GM19099 (cell line): ENCODE results near the gene RBM4.

Experiments used
- POLR2A ChIP-seq: IDR thresholded peaks from 3 replicates; pipeline ENCODE4 v1.6.1; 2011; ENCODE audit warnings: low read depth; ENCODE audit not compliant: insufficient read length; ENCODE audit errors: extremely low read depth

Gene RBM4

DNA sequence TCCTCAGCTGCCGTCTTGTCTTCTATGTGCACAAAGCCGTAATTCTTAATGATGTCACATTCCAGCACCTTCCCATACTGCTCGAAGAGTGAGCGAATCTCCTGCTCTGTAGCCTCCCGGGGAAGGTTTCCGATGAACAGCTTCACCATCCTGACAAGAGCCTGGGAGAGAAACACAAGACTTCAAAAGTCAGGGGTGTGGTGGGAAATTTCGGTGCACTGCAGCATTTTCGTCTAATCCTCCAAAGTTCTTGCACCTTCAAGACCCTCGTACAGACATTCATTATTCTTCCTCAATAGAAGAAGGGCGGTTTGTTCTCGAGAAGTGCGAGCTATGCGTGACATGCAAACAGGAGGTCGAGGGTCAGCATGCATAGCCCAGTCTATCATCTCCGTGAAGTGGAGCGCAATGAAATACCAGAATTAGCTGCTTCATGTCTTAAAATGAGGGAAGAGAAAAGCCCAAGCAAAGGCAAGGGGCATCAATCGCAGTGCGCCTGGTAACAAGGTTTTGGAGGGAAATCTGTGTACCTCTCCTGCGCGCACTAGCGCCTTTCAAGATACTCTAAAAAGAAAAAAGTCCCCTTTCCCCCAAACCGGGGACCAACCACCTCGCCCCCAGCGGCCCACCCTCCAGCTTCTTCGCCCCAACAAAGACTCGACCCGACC, 38.6 kb downstream of the RBM4 start:
- TF ChIP-seq POLR2A: no peak

DNA sequence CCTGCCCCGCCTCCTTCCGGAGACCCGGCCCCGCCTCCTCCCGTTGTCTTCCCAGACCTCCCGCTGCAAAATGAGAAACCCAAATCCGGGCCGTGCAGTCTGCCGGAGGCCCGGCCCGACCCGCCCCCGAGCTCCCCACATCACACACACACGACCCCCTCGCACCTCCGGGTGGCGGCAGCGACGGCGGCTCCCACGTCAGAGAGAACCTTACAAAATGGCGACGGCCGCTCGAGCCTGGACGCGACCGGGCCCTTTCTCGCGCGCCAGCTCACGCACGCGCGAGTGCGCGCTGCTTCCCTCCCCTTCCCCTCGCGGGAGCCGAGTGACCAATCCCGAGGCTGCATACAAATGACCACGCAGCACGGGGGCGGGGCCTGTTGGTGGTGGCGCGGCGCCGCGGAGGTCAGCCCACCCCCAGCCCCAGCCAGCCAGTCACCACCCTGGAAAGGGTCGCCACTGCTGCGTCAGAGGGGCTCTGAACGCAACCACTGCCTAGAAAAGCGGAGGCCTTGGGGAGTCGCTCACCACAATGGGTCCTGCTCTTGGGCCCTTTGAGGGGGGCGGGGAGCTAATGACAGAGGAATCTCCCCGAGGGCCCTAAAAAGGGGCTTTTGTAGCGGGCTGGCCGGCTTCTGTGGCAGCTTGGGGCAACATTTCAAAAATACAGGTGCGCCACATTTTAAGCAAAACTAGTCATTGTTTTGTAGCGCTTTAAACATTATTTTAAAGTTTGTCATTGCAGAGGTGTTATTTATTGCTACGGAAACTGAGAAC, 39.3 kb downstream of the RBM4 start, which contains the start of gene RBM4B:
TSS of gene RBM4B (minus strand) at position 289 of the 777 bp plus-strand sequence. CDS start 808 bp downstream, outside the sequence.
- peak; percentile 84 for TF ChIP-seq POLR2A

DNA sequence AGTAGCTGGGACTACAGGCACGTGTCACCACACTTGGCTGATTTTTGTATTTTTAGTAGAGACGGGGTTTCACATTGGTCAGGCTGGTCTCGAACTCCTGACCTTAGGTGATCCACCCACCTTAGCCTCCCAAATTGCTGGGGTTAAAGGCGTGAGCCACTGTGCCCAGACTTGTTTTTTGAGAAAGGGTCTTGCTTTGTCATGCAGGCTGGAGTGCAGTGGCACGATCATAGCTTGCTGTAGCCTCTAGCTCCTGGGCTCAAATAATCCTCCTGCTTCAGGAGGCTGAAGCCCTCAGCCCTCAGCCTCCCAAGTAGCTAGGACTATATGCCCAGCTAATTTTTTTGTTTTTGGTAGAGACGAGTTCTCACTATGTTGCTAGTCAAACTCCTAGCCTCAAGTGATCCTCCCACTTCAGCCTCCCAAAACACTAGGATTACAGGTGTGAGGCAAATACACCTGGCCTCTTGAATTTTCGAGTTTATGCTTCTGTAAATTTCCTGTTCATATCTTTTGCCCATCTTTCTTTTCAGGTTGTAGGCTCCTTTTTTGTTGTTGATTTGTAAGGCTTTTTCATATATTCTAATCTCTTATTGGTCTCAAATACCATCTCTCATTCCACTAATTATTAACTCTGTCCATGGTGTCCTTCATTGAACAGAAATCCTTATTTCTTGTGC, 42.6 kb downstream of the RBM4 start:
- no peak for TF ChIP-seq POLR2A

DNA sequence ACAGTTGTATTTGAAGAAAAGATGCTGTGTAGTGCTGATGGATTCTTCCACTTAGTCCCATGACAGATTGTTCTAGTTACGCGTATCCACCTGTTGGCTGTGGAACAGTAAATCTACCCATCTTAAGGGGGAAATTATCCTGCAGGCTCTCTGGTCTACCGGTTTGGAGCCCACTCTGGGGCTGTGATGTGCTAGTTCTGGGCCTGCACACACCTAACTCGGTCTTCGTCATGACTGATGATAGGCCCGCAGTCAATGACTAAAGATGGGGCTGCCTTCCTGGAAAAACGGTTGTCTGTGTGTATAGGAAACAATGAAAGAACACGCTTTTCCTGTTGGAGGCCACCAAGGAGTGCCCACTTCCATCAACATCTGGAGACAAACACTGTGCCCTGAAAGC, 45.4 kb downstream of the RBM4 start:
- no peak for TF ChIP-seq POLR2A

DNA sequence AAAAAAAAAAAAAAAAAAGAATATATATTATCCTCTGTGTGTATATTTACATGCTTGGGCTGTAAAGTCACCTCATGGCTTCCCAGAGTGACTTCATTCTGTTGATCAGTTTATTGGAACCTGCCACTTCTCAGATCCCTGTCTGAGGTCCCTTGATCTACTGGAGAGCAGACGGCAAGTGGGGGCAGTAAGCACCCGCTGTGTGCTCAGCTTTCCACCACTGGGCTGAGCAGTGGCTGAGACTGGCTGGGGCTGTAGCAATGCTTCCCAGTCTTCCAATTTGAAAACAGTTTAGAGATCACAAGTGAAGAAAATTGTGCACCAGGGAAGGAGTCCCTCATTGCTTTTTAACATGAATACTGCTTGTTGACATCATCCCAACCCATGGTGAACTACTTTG, 46.1 kb downstream of the RBM4 start:
- no peak for TF ChIP-seq POLR2A

DNA sequence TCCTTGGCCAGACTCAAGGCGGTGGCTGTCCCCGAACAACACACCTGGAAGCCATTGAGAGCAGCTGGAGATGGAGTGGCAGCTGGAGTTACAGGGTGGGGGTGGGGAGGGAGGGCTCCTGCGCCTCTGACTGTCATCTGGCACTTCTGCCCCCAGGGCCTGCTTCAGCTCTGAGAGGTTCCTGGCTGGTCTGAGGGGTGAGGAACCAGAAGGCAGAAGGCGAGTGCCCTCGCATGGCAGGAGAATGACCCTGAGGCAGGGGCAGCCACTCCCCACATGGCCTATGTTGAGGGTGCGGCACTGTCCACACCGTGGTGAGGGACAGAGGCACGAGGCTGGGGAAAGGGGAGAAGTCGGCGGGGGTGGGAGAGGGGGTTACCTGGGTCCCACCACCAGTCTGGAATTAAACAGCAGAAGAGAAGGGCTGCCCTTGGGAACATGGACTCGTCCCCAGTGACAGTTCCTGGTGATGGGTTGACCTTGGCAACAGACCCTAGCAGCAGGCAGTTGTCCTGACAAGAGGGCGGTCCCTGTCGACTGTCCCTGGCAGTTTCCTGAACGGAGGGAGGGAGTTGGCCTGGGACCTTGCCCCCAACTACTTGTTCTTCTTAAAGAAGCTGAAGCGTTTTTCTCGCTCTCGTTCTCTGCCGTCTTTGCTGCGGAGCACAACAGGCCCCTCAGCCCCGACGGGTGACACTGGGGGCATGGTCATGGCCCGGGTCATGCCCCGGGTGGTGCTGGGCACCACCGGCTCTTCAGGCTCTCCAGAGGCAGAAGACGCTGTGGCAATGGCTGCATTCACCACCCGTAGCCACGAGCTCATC, 47.0 kb downstream of the RBM4 start:
- no peak for TF ChIP-seq POLR2A

DNA sequence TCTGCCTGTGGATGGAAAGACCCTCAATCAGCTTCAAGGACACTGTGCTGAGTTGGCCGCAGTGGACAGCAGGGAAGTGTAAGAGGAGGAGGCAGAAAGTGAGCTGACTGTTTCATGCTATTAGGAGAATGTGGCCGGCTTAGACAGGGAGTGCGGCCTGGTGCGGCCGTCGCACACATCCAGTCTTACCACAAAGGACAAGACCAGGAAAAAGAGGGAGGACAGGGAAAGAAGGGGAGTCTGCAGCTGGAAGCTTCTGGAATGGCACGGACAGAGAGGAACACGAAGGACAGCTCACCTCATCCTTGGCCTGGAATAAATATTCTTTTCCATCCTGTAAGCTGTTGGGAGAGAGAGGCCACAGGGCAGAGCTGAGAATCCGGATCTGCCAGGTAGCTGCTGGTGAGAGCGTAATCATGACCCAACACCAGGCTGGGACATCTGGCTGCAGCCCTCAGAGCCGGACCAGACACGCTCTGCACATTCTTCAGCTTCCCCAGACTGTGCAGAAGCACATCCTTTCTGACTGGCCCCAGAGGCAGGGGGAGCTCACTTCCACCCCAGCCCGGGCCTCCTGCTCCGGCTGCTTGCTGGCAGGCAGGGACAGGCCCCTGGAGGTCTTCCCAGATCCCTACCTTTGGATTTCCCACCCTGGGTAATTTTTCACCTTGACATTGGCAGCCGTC, 47.7 kb downstream of the RBM4 start:
- no peak for TF ChIP-seq POLR2A

DNA sequence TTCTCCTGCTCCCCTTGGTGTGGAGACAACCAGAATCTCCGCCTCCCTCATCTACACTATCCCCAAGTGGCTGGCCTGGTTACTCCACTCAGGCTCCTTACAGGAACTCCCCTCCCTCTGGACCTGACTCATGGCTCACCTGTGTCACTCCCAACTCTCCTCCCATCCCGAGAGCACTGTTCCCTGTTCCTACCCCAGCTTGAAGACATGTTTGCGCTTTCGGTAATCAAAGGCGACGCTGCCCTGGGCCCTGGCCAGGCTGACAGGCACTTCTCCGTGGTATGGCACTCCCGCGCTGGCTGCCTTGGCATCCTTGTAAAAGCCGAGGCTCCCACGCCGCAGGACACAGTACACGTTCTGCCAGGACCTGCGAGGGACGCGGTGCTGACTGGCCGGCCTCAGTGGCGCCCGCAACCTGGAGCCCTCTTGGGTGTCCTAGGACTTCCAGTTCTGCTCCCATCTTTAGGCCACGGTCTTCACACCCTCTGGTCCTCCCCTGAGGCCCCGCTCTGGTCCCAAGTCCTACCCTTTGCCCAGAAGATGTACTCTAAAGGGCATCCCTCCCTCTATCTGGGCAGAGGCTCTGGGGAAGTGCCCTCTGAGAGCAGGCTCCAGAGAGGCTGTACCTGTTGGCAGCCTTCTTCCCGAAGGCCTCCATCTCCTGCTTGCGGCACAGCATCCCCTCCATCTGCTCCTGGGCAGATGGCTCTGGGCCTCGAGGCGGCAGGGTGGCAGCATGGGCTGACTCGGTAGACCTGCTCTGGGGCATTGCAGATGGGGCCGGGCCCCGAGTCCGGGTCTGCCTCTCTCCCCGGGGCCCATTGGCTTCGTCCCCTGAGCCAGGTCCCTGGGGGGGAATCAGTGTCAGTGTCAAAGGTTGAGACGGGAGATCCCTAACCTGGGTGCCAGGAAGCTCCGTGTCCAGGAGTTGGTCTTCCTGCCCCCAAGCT, 48.6 kb downstream of the RBM4 start:
- no peak for TF ChIP-seq POLR2A

DNA sequence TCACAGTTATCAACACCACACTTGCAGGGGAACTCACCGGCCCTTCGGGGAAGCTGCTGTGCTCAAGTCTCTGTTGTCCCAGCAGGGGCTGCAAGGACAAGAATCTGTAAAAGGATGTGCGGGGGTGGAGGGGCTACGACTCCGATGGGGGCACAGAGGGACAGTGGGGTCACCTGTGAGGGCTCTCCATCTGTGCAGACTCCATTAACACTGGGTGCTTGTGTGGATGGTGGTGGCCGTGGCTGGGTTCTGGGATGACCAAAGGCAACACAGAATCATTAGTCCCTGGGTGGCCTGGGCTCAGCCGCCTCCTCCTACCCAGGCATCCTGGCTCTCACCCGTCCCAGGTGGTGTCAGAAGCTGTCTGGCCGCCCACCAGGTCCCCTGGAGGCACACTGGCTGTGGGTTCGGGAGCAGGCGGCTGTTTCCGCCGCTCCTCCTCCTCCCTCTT, 49.4 kb downstream of the RBM4 start:
- no peak for TF ChIP-seq POLR2A

DNA sequence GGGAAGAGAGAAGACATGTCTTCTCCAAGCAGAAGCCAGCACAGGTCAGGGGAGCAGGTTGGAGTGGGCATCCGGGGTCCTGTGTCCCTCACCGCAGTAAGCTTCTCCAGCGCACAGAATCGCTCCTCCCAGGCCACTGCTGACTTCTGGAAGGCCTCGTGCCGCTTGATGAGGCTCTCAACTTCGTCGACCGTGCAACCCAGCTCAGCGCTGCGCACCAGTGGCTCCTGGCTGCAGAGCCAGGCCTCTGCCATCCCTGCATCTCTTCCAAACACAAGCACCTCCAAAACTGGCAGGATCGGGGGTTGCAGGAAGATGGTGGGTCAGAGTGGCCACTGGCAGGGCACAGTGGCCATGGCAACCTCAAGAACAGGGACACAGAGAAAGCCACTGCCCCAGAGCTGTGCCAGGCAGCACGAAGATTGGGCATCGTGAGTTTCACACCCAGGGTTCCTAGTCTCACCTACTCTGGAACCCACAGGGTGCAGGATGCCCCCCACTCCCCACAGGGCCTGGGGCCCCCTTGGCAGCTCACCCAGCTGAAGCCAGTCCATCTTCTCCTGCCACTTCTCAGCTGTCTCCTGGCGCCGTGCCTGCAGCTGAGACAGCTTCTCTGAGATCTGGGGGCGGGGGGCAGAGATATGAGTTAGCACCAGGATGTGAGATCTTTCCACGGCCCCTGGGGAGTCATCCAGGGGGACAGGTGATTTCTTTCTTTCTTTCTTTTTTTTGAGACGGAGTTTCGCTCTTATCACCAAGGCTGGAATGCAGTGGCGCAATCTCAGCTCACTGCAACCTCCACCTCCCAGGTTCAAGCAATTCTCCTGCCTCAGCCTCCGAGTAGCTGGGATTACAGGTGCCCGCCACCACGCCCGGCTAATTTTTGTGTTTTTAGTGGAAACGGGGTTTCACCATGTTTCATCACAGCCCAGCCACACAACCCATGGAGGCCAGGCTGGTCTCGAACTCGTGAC, 50.3 kb downstream of the RBM4 start:
- TF ChIP-seq POLR2A: no peak

DNA sequence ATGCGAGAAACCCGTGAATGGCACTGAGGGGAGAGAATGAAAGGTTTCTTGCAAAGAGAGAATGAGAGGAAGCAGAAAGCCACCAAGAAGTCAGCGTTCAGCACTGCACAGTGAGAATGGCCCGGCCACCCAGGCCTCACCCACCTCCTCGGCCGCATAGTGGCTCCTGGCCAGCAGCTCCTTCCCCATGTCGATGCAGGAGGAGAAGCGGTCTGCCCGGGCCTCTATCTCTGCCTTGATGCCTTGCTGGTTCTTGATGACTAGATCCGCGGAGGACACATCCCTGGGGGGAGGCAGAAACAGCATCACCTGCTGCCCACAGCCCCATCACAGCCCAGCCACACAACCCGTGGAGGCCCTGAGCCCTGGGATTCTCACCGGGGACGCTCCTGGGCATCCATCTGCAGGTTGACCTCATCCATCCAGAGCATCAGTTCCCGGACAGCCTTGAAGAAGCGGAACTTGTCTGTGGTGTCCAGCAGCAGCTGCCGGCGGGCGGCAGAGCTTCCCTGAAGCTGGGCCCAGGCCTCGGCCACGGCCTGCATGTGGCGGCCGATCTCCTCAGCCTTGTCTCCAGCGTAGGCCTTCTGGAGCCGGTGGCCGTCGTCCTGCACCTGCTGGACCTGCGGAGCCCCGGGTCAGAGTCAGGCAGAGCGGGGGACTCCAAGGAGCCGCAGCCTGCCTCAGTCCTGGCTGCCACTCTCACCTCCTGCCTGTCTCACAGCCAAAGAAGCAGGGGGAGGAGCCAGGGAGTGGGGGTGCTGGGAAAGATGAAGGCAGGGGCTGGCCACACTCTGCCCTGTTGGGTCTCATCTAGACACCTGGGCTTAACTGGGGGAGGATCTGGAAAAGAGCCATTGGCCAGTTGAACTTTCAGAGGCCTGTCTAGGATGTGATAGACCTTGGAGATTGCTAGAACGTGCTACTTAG, 51.4 kb downstream of the RBM4 start:
- no peak for TF ChIP-seq POLR2A

DNA sequence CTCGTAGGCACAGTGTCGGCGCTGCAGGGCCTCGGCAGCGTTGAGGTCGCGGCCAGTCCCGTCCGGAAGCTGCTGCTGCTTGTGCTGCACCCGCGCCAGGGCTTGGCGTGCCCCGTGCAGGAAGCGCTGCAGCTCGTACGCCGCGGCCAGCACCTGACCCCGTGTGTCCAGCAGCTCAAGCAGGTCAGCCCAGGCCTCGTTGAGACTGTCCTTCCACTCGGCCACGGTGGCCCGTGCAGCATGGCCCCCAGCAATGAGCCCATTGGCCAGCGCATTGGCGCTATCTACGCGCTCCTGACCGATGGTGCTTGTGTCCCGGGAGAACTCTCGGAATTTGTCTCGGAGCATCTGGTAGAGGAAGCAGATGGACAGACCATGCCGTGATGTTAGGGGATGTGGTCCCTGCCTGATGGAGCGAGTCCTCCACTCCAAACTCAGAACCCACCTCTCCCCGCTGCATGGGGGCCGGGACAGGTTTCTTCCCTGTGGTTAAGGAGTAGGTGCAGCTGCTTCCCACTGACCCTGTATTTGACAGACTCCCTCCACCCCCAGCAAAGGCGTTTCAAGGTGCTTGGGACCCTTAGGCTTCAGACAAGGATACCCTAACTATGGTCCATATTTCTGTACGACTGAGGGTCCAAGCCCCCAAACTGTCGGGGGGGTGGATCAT, 52.9 kb downstream of the RBM4 start:
- TF ChIP-seq POLR2A: no peak
